OCI-LY1 (cell line): ENCODE measurements around the gene MAFB.

Experiments
- H2AFZ ChIP-seq: fragments of 200-600 bp; sonication (generic), shearing (Covaris generic); 2 replicates; pipeline ENCODE4 v1.6.0; 2014; ENCODE audit warnings: antibody characterized with exemption, mild to moderate bottlenecking, low read length
- H3F3A ChIP-seq: fragments of 200-600 bp; sonication (generic), shearing (Covaris generic); 2 replicates; pipeline ENCODE4 v1.6.0; 2014; ENCODE audit warnings: mild to moderate bottlenecking, antibody characterized with exemption, low read length, moderate library complexity; ENCODE audit not compliant: insufficient read depth
- H3K27ac ChIP-seq: fragments of 200-600 bp; sonication (generic); 2 replicates; pipeline ENCODE4 v1.5.1; 2014; ENCODE audit warnings: low read length, mixed run types, mild to moderate bottlenecking, low read depth; ENCODE audit not compliant: poor library complexity, severe bottlenecking
- H3K27me3 ChIP-seq: fragments of 200-600 bp; sonication (generic); 2 replicates; pipeline ENCODE4 v1.6.0; 2014; ENCODE audit warnings: antibody characterized with exemption, mild to moderate bottlenecking, low read length, moderate library complexity; ENCODE audit not compliant: insufficient read depth
- H3K36me3 ChIP-seq: fragments of 200-600 bp; sonication (generic); 2 replicates; pipeline ENCODE4 v1.6.1; 2014; ENCODE audit warnings: mild to moderate bottlenecking, antibody characterized with exemption, low read length, moderate library complexity, mixed read lengths; ENCODE audit not compliant: insufficient read depth
- H3K4me1 ChIP-seq: fragments of 200-600 bp; sonication (generic); 2 replicates; pipeline ENCODE4 v1.5.1; 2014; ENCODE audit warnings: mild to moderate bottlenecking, low read length, moderate library complexity; ENCODE audit not compliant: insufficient read depth, severe bottlenecking
- H3K4me2 ChIP-seq: fragments of 200-600 bp; sonication (generic), shearing (Covaris generic); 2 replicates; pipeline ENCODE4 v1.6.1; 2014; ENCODE audit warnings: low read length
- H3K4me3 ChIP-seq: fragments of 200-600 bp; sonication (generic); 2 replicates; pipeline ENCODE4 v1.5.1; 2014; ENCODE audit warnings: low read length, low read depth, mild to moderate bottlenecking, mixed read lengths; ENCODE audit not compliant: poor library complexity, severe bottlenecking
- H3K79me2 ChIP-seq: fragments of 200-600 bp; shearing (Covaris generic); 2 replicates; pipeline ENCODE4 v1.6.1; 2016; ENCODE audit warnings: mixed run types, low read length, mixed read lengths; ENCODE audit not compliant: insufficient read depth
- H3K9ac ChIP-seq: fragments of 200-600 bp; sonication (generic), shearing (Covaris generic); 2 replicates; pipeline ENCODE4 v1.6.1; 2014; ENCODE audit warnings: mild to moderate bottlenecking, low read length, mixed read lengths
- H3K9me2 ChIP-seq: fragments of 200-600 bp; sonication (generic), shearing (Covaris generic); 2 replicates; pipeline ENCODE4 v1.6.1; 2014; ENCODE audit warnings: low read depth, mild to moderate bottlenecking, low read length, mixed read lengths
- H3K9me3 ChIP-seq: fragments of 200-600 bp; shearing (Covaris generic); 2 replicates; pipeline ENCODE4 v1.6.1; 2014; ENCODE audit warnings: low read length, mixed read lengths
- H4K20me1 ChIP-seq: fragments of 200-600 bp; sonication (generic), shearing (Covaris generic); 2 replicates; pipeline ENCODE4 v1.6.0; 2016; ENCODE audit warnings: mild to moderate bottlenecking, low read length; ENCODE audit not compliant: insufficient read depth
- EZH2 ChIP-seq: fragments of 200-600 bp; sonication (generic), shearing (Covaris generic); IDR thresholded peaks from 2 replicates; pipeline ENCODE4 v1.8.0; 2017; ENCODE audit warnings: borderline replicate concordance, mixed run types, mild to moderate bottlenecking, antibody characterized with exemption, low read length, moderate library complexity, mixed read lengths
- TF ChIP-seq, protein P1 (sequence below): fragments of 200-600 bp; sonication (generic), shearing (Covaris generic); IDR thresholded peaks from 2 replicates; pipeline ENCODE4 v1.5.1; 2017; ENCODE audit warnings: mild to moderate bottlenecking, antibody characterized with exemption, low read length, moderate library complexity, mixed read lengths

MAFB gene

DNA sequence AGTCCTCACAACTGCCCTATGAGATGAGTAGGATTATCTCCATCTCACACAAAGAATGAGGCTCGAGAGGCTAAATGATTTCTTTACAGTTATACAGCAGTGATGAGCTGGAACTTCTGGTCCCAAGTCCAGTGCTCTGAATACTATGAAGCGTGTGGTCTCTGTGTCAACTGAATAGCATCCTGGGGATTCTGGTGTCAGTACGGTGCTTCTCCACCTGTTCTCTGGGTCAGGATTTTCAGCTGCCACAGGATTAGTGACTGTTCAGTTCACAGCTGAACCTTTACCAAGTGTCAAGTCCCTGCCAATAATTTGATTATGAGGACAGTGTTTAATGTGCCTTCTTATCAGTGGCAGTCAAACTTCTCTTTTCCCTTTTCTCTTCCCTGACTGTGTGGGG is 5.2 kb upstream of the MAFB start:
- Histone ChIP-seq H3K9ac (no peak overlapping the region), H3F3A (no peaks in the 10 kb centered on the region), H3K27ac (no peak overlapping the region), H3K4me3 (no peak overlapping the region), H3K36me3 (no peaks in the 10 kb centered on the region), H3K9me3 (no peaks in the 10 kb centered on the region), H3K27me3 (no peaks in the 10 kb centered on the region; the same call in 1 of the 2 replicates), H3K79me2 (no peaks in the 10 kb centered on the region), H2AFZ (no peak overlapping the region), H3K4me2 (no peak overlapping the region), H3K4me1 (peaks cover 6% of the 10 kb centered on the region), H4K20me1 (no peaks in the 10 kb centered on the region), H3K9me2 (no peaks in the 10 kb centered on the region)
- TF ChIP-seq EZH2 = no peak
- TF ChIP-seq, protein P1, sequence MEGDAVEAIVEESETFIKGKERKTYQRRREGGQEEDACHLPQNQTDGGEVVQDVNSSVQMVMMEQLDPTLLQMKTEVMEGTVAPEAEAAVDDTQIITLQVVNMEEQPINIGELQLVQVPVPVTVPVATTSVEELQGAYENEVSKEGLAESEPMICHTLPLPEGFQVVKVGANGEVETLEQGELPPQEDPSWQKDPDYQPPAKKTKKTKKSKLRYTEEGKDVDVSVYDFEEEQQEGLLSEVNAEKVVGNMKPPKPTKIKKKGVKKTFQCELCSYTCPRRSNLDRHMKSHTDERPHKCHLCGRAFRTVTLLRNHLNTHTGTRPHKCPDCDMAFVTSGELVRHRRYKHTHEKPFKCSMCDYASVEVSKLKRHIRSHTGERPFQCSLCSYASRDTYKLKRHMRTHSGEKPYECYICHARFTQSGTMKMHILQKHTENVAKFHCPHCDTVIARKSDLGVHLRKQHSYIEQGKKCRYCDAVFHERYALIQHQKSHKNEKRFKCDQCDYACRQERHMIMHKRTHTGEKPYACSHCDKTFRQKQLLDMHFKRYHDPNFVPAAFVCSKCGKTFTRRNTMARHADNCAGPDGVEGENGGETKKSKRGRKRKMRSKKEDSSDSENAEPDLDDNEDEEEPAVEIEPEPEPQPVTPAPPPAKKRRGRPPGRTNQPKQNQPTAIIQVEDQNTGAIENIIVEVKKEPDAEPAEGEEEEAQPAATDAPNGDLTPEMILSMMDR = no peak

DNA sequence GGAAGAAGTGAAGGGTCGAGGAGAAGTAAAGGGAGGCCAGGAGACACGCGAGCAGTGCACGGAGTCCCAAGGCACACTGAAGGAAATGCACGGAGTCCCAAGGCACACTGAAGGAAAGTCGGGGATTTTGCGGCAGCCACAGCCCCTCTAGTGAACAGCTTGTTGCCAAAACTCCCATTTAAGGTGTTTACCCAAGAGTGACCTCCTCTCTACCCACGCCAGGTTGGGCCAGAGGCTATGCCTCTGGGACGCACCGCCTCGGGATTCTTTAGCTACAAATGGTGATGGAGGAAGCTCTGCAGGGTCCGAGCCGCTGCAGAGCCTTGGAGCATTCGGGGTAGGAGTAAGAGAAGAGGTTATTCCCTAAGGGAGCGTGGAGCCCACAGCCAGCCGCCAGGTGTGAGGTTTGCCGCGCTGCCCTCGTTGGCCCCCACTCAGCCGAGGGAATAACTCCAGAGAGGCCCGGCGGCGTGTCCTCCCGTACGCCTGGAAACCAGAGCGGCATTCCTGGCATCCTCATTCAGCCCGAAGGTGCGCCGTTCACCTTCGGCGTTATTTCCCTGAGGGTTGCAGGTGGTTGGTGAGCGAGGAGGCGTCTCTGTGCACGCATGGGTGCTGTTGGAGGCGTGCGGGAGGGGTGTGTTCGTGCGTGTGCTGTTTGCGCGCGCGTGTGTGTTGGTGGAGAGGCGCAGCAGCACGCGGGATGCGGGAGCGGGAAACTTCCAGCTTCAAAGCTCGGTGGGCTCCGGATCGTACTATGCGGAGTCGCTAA is 3.4 kb upstream of the MAFB start:
- Histone ChIP-seq H3K4me1 (peaks cover 6% of the 10 kb centered on the region), H3K4me2 (no peak overlapping the region), H4K20me1 (no peaks in the 10 kb centered on the region), H3K27ac (no peak overlapping the region), H3K9ac (no peak overlapping the region), H2AFZ (no peak overlapping the region), H3K79me2 (no peaks in the 10 kb centered on the region), H3F3A (no peaks in the 10 kb centered on the region), H3K27me3 (no peaks in the 10 kb centered on the region; the same call in 1 of the 2 replicates), H3K9me3 (no peaks in the 10 kb centered on the region), H3K9me2 (no peaks in the 10 kb centered on the region), H3K36me3 (no peaks in the 10 kb centered on the region), H3K4me3 (no peak overlapping the region)
- no peak for TF ChIP-seq EZH2
- TF ChIP-seq, protein P1 = no peak

DNA sequence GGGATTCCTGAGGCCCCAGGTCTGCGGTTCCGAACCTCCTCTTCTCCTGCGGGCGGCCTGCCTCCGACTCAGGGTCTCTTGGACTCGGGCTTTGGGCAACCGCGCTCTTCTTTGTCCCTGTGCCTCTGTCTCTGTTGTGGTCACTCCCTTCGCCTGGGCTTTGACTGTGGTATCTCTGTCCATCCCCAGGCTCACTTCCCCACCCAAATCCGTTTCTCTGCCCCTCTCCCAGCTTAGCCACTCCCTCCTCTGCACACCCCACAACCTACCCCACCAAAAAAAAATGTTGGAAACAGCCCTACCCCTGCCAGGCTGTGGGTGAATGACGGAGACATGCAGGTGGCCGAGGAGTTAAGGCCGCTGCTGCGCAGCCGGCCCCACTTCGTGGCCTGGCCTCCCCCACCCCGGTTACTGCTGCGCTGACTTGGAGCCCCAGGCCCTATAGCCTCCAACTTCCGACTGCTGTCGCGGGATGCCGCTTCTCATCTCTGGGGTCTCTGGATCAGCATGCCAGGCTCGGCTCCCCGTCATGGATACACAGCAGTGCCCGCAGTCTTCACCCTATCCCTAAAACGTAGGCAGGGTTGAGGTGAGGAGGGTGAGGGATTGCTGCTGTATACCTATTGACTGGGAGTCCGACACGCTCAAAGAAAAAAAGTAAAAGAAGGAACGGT is 2.7 kb upstream of the MAFB start:
- Histone ChIP-seq H3K4me3 (no peak overlapping the region), H3F3A (no peaks in the 10 kb centered on the region), H4K20me1 (no peaks in the 10 kb centered on the region), H3K36me3 (no peaks in the 10 kb centered on the region), H3K4me2 (no peak overlapping the region), H2AFZ (no peak overlapping the region), H3K9me3 (no peaks in the 10 kb centered on the region), H3K9me2 (no peaks in the 10 kb centered on the region), H3K4me1 (peaks cover 6% of the 10 kb centered on the region), H3K27ac (no peak overlapping the region), H3K79me2 (no peaks in the 10 kb centered on the region), H3K27me3 (no peaks in the 10 kb centered on the region; the same call in 1 of the 2 replicates), H3K9ac (no peak overlapping the region)
- TF ChIP-seq, protein P1 = no peak
- no peak for TF ChIP-seq EZH2
